A549 (cell line): ENCODE data around the gene PDF.

Experiments used
- CBX2 ChIP-seq: fragments of 200-600 bp; sonication (generic); IDR thresholded peaks from 2 replicates; pipeline ENCODE4 v1.6.1; 2016; ENCODE audit warnings: low read depth, mild to moderate bottlenecking, borderline replicate concordance
- CEBPB ChIP-seq, 2 experiments: fragments of >200 bp in 1 of 2; sonication (Bioruptor Twin) in 1 of 2; formaldehyde crosslinking in 1 of 2; IDR thresholded peaks; 2 replicates each; pipeline ENCODE4 v1.6.1; 2012 to 2016
- ELK1 ChIP-seq: fragments of 150-350 bp; IDR thresholded peaks from 2 replicates; pipeline ENCODE4 v1.6.1; 2014; ENCODE audit warnings: low read depth, mild to moderate bottlenecking, low read length
- EP300 ChIP-seq, 2 experiments: fragments of >200 bp; sonication (Bioruptor Twin); formaldehyde crosslinking; IDR thresholded peaks; 2 replicates in 1 of 2; 3 replicates in 1 of 2; pipeline ENCODE4 v1.6.1; 2016 to 2017
- ESRRA ChIP-seq: fragments of 150-350 bp; IDR thresholded peaks from 2 replicates; pipeline ENCODE4 v1.6.1; 2014; ENCODE audit warnings: mild to moderate bottlenecking, low read length, borderline replicate concordance
- HOXA7 ChIP-seq: fragments of 250-450 bp; sonication (Bioruptor Pico); IDR thresholded peaks from 2 replicates; pipeline ENCODE4 v1.5.0; 2020; ENCODE audit warnings: mild to moderate bottlenecking, moderate library complexity
- MAZ ChIP-seq: fragments of 150-350 bp; IDR thresholded peaks from 2 replicates; pipeline ENCODE4 v1.6.1; 2014; ENCODE audit warnings: antibody characterized with exemption, low read depth, low read length, borderline replicate concordance
- RAD21 ChIP-seq, 2 experiments: fragments of >200 bp in 1 of 2; sonication (Bioruptor Twin) in 1 of 2; formaldehyde crosslinking in 1 of 2; IDR thresholded peaks in 1 of 2; conservative IDR thresholded peaks in 1 of 2; 2 replicates in 1 of 2; 3 replicates in 1 of 2; pipeline ENCODE4 v1.6.1; 2012 to 2018; ENCODE audit warnings: inconsistent platforms in 1 of 2
- SREBF2 ChIP-seq: fragments of 450-650 bp; IDR thresholded peaks from 2 replicates; pipeline ENCODE4 v1.6.1; 2014; ENCODE audit warnings: mild to moderate bottlenecking, moderate library complexity
- ZNF302 ChIP-seq: fragments of 250-450 bp; sonication (Bioruptor Pico); IDR thresholded peaks from 2 replicates; pipeline ENCODE4 v1.9.0; 2021; ENCODE audit warnings: inconsistent platforms, mild to moderate bottlenecking, moderate library complexity
- TF ChIP-seq, protein P1 (sequence below): fragments of >200 bp; sonication (Bioruptor Twin); formaldehyde crosslinking; IDR thresholded peaks from 3 replicates; pipeline ENCODE4 v1.5.1; 2016

DNA sequence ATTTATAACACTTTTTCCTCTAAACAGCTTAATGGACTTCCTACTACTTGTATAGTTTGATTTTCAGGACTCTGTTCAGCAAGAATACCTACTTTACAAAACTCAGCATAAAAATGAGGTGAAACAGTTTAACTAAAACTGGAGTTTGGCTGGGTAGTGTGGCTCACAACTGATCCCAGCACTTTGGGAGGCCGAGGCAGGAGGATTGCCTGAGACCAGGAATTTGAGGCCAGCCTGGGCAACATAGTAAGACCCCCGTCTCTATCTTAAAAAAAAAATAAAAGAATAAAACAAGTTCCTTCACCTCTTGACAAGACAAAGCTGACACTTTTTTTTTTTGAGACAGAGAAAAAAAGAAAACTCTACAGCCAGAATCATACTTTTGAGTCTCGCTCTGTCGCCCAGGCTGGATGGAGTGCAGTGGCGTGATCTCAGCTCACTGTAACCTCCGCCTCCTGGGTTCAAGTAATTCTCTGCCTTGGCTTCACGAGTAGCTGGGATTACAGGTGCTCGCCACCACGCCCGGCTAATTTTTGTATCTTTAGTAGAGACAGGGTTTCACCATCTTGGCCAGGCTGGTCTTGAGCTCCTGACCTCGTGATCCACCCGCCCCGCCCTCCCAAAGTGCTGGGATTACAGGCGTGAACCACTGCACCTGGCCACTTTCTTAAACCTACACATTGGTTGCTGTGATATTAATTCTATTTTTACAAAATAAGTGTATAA lies 2.6 kb downstream of the PDF start:
- TF ChIP-seq, protein P1, sequence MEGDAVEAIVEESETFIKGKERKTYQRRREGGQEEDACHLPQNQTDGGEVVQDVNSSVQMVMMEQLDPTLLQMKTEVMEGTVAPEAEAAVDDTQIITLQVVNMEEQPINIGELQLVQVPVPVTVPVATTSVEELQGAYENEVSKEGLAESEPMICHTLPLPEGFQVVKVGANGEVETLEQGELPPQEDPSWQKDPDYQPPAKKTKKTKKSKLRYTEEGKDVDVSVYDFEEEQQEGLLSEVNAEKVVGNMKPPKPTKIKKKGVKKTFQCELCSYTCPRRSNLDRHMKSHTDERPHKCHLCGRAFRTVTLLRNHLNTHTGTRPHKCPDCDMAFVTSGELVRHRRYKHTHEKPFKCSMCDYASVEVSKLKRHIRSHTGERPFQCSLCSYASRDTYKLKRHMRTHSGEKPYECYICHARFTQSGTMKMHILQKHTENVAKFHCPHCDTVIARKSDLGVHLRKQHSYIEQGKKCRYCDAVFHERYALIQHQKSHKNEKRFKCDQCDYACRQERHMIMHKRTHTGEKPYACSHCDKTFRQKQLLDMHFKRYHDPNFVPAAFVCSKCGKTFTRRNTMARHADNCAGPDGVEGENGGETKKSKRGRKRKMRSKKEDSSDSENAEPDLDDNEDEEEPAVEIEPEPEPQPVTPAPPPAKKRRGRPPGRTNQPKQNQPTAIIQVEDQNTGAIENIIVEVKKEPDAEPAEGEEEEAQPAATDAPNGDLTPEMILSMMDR = no peak
- TF ChIP-seq ESRRA (no peak), RAD21 (conservative IDR thresholded peaks at IDR 0.05 in 1 of 2, IDR thresholded peaks at IDR 0.05 in 1 of 2) (no peak), HOXA7 (CRISPR knock-in tag) (no peak), ZNF302 (no peak), SREBF2 (no peak), ELK1 (no peak), CEBPB (IDR thresholded peaks at IDR 0.05) (no peak), MAZ (no peak), CBX2 (no peak), EP300 (IDR thresholded peaks at IDR 0.05) (no peak)
